H1 (cell line): Measurements from ENCODE around the gene LMAN1L. TPM values are rescaled to one million over a fixed set of nuclear protein-coding genes. Genes with fewer than 3 reads are reported as not detected.

Experiments
- CTCF ChIA-PET: fragments of 300-600 bp; sonication (Branson Sonifier 250); formaldehyde crosslinking; loops from one replicate; lab custom pipeline; 2021; ENCODE audit not compliant: partially characterized antibody; lab: Charles Lee
- POLR2A ChIA-PET: fragments of 300-600 bp; sonication (Branson Sonifier 250); formaldehyde crosslinking; loops from one replicate; lab custom pipeline; 2021; ENCODE audit warnings: inconsistent platforms; ENCODE audit not compliant: partially characterized antibody; lab: Charles Lee
- DNase-seq, 2 experiments: peaks; one replicate each; pipeline versions ENCODE4 v3.0.0 to v3.0.0-alpha.2; 2010 to 2022; ENCODE audit warnings: low spot score in 2 of 2, low read depth in 1 of 2, mixed read lengths in 1 of 2
- FAIRE-seq: peaks from 2 replicates; lab custom pipeline; 2011; peaks lifted over from hg19 to GRCh38; lab: Jason Lieb, UNC
- H2AFZ ChIP-seq: 2 replicates; pipeline ENCODE4 v1.8.1; 2012; ENCODE audit warnings: low read length, inconsistent platforms
- H2AK5ac ChIP-seq: 2 replicates; pipeline ENCODE4 v1.6.1; 2013; ENCODE audit warnings: low read depth, low read length
- H2BK120ac ChIP-seq: replicated peaks from 2 replicates; pipeline ENCODE3; 2013; ENCODE audit warnings: low read depth, low read length, inconsistent platforms
- H2BK12ac ChIP-seq: 2 replicates; pipeline ENCODE4 v1.6.1; 2013; ENCODE audit warnings: low read depth, low read length
- H2BK15ac ChIP-seq: 2 replicates; pipeline ENCODE4 v1.6.1; 2013; ENCODE audit warnings: low read length
- H2BK20ac ChIP-seq: 2 replicates; pipeline ENCODE4 v1.6.1; 2013; ENCODE audit warnings: low read length
- H2BK5ac ChIP-seq: 2 replicates; pipeline ENCODE4 v1.6.1; 2013; ENCODE audit warnings: low read depth, low read length
- H3K14ac ChIP-seq: 2 replicates; pipeline ENCODE4 v1.6.1; 2013; ENCODE audit warnings: inconsistent platforms; ENCODE audit not compliant: insufficient read length
- H3K18ac ChIP-seq: 2 replicates; pipeline ENCODE4 v1.6.1; 2013; ENCODE audit warnings: low read length; ENCODE audit errors: extremely low read depth
- H3K23ac ChIP-seq: 2 replicates; pipeline ENCODE4 v1.6.1; 2013; ENCODE audit warnings: inconsistent platforms; ENCODE audit not compliant: insufficient read length
- H3K23me2 ChIP-seq: 2 replicates; pipeline ENCODE4 v1.6.1; 2013; ENCODE audit warnings: low read depth, low read length
- H3K27ac ChIP-seq: 2 replicates; pipeline ENCODE4 v1.6.1; 2011; ENCODE audit warnings: low read depth, low read length, inconsistent platforms
- H3K27me3 ChIP-seq, 4 experiments: replicated peaks in 1 of 4; 1 replicate in 1 of 4; 2 replicates in 3 of 4; pipeline versions ENCODE4 v1.6.1 to v1.8.1; 2011 to 2013; ENCODE audit warnings: low read length in 3 of 4, mild to moderate bottlenecking in 3 of 4, inconsistent platforms in 2 of 4, mixed read lengths in 2 of 4, moderate library complexity in 1 of 4; ENCODE audit not compliant: control insufficient read depth in 3 of 4, insufficient read depth in 3 of 4; ENCODE audit errors: extremely low read depth in 1 of 4
- H3K36me3 ChIP-seq, 4 experiments: 2 replicates each; pipeline versions ENCODE4 v1.6.1 to v1.8.1; 2011 to 2013; ENCODE audit warnings: mild to moderate bottlenecking in 4 of 4, low read length in 3 of 4, moderate library complexity in 2 of 4, control low read depth in 1 of 4, inconsistent platforms in 1 of 4; ENCODE audit not compliant: insufficient read depth in 4 of 4, control insufficient read depth in 2 of 4
- H3K4ac ChIP-seq: replicated peaks from 2 replicates; pipeline ENCODE3; 2013; ENCODE audit warnings: low read length, low read depth, mixed read lengths, inconsistent platforms; ENCODE audit not compliant: insufficient read length
- H3K4me1 ChIP-seq, 4 experiments: replicated peaks in 1 of 4; 1 replicate in 1 of 4; 2 replicates in 3 of 4; pipeline versions ENCODE4 v1.6.1 to v1.8.1; 2011 to 2013; ENCODE audit warnings: low read length in 3 of 4, inconsistent platforms in 2 of 4, mixed read lengths in 1 of 4; ENCODE audit not compliant: insufficient read depth in 4 of 4, control insufficient read depth in 3 of 4
- H3K4me2 ChIP-seq, 2 experiments: 2 replicates each; pipeline versions ENCODE4 v1.6.1 to v1.8.1; 2011 to 2013; ENCODE audit warnings: low read depth in 2 of 2, low read length in 2 of 2, control low read depth in 1 of 2, inconsistent platforms in 1 of 2, mild to moderate bottlenecking in 1 of 2; ENCODE audit not compliant: insufficient read depth in 1 of 2
- H3K4me3 ChIP-seq, 4 experiments: fragments of 200-600, 300-600 bp in 1 of 4; sonication (generic), shearing (Covaris generic), sonication (Bioruptor Twin) in 1 of 4; 2 replicates each; pipeline versions ENCODE4 v1.5.1 to v1.8.1; 2011 to 2016; ENCODE audit warnings: low read length in 4 of 4, low read depth in 3 of 4, control low read depth in 2 of 4, inconsistent platforms in 2 of 4, mild to moderate bottlenecking in 2 of 4, mixed read lengths in 1 of 4, moderate library complexity in 1 of 4; ENCODE audit not compliant: insufficient read depth in 2 of 4; ENCODE audit errors: extremely low read depth in 1 of 4
- H3K56ac ChIP-seq: replicated peaks from 2 replicates; pipeline ENCODE3; 2013; ENCODE audit warnings: low read depth, mild to moderate bottlenecking, mixed read lengths, low read length, inconsistent platforms; ENCODE audit not compliant: insufficient read length
- H3K79me1 ChIP-seq: 2 replicates; pipeline ENCODE4 v1.6.1; 2013; ENCODE audit warnings: low read depth, low read length, control low read depth
- H3K79me2 ChIP-seq, 2 experiments: 2 replicates each; pipeline versions ENCODE4 v1.6.1 to v1.8.1; 2012 to 2013; ENCODE audit warnings: low read length in 2 of 2, mild to moderate bottlenecking in 2 of 2, inconsistent platforms in 1 of 2; ENCODE audit not compliant: insufficient read depth in 2 of 2, control insufficient read depth in 1 of 2
- H3K9ac ChIP-seq, 4 experiments: replicated peaks in 1 of 4; 1 replicate in 1 of 4; 2 replicates in 3 of 4; pipeline versions ENCODE4 v1.6.1 to v1.8.1; 2011 to 2013; ENCODE audit warnings: low read depth in 3 of 4, low read length in 3 of 4, control low read depth in 2 of 4, mild to moderate bottlenecking in 2 of 4, moderate library complexity in 2 of 4, inconsistent platforms in 1 of 4; ENCODE audit errors: extremely low read depth in 1 of 4
- H3K9me3 ChIP-seq, 2 experiments: 2 replicates each; pipeline versions ENCODE4 v1.6.1 to v1.8.1; 2012 to 2013; ENCODE audit warnings: mild to moderate bottlenecking in 2 of 2, moderate library complexity in 2 of 2, control low read depth in 1 of 2, inconsistent platforms in 1 of 2, low read depth in 1 of 2, low read length in 1 of 2, mixed read lengths in 1 of 2; ENCODE audit not compliant: insufficient read depth in 2 of 2
- H4K20me1 ChIP-seq, 2 experiments: replicated peaks in 1 of 2; 2 replicates each; pipeline versions ENCODE3 to v1.8.1; 2011 to 2013; ENCODE audit warnings: inconsistent platforms in 2 of 2, low read length in 2 of 2, mild to moderate bottlenecking in 1 of 2; ENCODE audit not compliant: insufficient read depth in 2 of 2, control insufficient read depth in 1 of 2
- H4K5ac ChIP-seq: 2 replicates; pipeline ENCODE4 v1.6.1; 2013; ENCODE audit warnings: low read length, low read depth, mixed read lengths, inconsistent platforms; ENCODE audit not compliant: insufficient read length
- H4K8ac ChIP-seq: 2 replicates; pipeline ENCODE4 v1.8.0; 2013; ENCODE audit warnings: mild to moderate bottlenecking, moderate library complexity, low read length, inconsistent platforms; ENCODE audit not compliant: insufficient read depth; ENCODE audit errors: extremely low read depth
- H4K91ac ChIP-seq: replicated peaks from 2 replicates; pipeline ENCODE3; 2013; ENCODE audit warnings: low read length, mixed read lengths, inconsistent platforms; ENCODE audit not compliant: insufficient read length
- BCL11A ChIP-seq, 2 experiments: IDR thresholded peaks; one replicate each; pipeline ENCODE4 v1.6.1; 2011; ENCODE audit warnings: low read depth in 2 of 2, low read length in 2 of 2, mild to moderate bottlenecking in 2 of 2
- CHD2 ChIP-seq: IDR thresholded peaks from 2 replicates; pipeline ENCODE4 v1.6.1; 2012; ENCODE audit warnings: low read length, improper control_type of control experiment
- CTCF ChIP-seq, 3 experiments: IDR thresholded peaks; 1 replicate in 2 of 3; 2 replicates in 1 of 3; pipeline versions ENCODE4 v1.5.1 to v1.6.1; 2011; ENCODE audit warnings: low read length in 3 of 3, mild to moderate bottlenecking in 3 of 3, inconsistent platforms in 2 of 3, low read depth in 1 of 3, moderate library complexity in 1 of 3; ENCODE audit not compliant: insufficient read depth in 1 of 3; ENCODE audit errors: control extremely low read depth in 1 of 3
- E2F6 ChIP-seq: IDR thresholded peaks from 2 replicates; pipeline ENCODE4 v1.6.1; 2012; ENCODE audit warnings: inconsistent platforms
- EZH2 ChIP-seq: fragments of 200-600 bp; sonication (generic); IDR thresholded peaks from 2 replicates; pipeline ENCODE4 v1.7.1; 2012; ENCODE audit warnings: low read depth, mild to moderate bottlenecking, moderate library complexity, low read length, inconsistent platforms; ENCODE audit not compliant: severe bottlenecking
- POU5F1 ChIP-seq: IDR thresholded peaks from 2 replicates; pipeline ENCODE4 v1.6.1; 2011; ENCODE audit warnings: low read depth, mild to moderate bottlenecking, low read length, moderate library complexity
- SIX5 ChIP-seq: IDR thresholded peaks from 2 replicates; pipeline ENCODE4 v1.6.1; 2011; ENCODE audit warnings: mild to moderate bottlenecking, low read depth, low read length
- SP4 ChIP-seq: IDR thresholded peaks from 2 replicates; pipeline ENCODE4 v1.6.1; 2012; ENCODE audit warnings: low read length, inconsistent platforms
- SUZ12 ChIP-seq: fragments of 200-600 bp; sonication (generic); IDR thresholded peaks from 2 replicates; pipeline ENCODE4 v1.6.1; 2012; ENCODE audit warnings: mild to moderate bottlenecking, inconsistent platforms, low read length, moderate library complexity, mixed read lengths
- TEAD4 ChIP-seq: IDR thresholded peaks from 2 replicates; pipeline ENCODE4 v1.6.1; 2012; ENCODE audit warnings: low read depth, low read length, inconsistent platforms, mixed read lengths
- WGBS, 2 experiments: shearing (Covaris generic) in 1 of 2; methylation state at CpG; one replicate each; pipeline versions ENCODE4 v1.1.6 to v1.1.7; 2013 to 2015; ENCODE audit warnings: low lambda C conversion rate in 2 of 2, mixed read lengths in 2 of 2, inconsistent platforms in 1 of 2, low coverage in 1 of 2, missing lambda C conversion rate in 1 of 2; ENCODE audit not compliant: insufficient replicate concordance in 2 of 2, insufficient coverage in 1 of 2, insufficient read length in 1 of 2; ENCODE audit errors: extremely low coverage in 1 of 2, missing lambda C conversion rate in 1 of 2; 5-methylcytosine and 5-hydroxymethylcytosine counted together
- polyA plus RNA-seq, 7 experiments: library from polyadenylated mRNA; depleted of rRNA in 3 of 7; stranded (reverse) in 5 of 7; unstranded in 2 of 7; fragments of >200 nt in 5 of 7; fragments of 200-250 nt in 2 of 7; gene quantifications; 1 replicate in 5 of 7; 2 replicates in 1 of 7; 4 replicates in 1 of 7; pipeline versions ENCODE4 v1.2.1 to v1.2.3, GENCODE V29; 2011 to 2013; ENCODE audit warnings: missing spikeins in 2 of 7, mixed read lengths in 2 of 7
- total RNA-seq: library from RNA; stranded (reverse); fragmentation: NEBNext Ultra II Directional; extraction: Animal tissue kit (Norgen Biotek cat#: 25700); gene quantifications from 2 replicates; pipeline ENCODE4 v1.2.1, GENCODE V29; 2021

LMAN1L gene
- total and polyA plus RNA-seq, 2 of the 8 experiments (the other 6 are each of a cell fraction or from before 2014, with no cell fraction given): not detected

DNA sequence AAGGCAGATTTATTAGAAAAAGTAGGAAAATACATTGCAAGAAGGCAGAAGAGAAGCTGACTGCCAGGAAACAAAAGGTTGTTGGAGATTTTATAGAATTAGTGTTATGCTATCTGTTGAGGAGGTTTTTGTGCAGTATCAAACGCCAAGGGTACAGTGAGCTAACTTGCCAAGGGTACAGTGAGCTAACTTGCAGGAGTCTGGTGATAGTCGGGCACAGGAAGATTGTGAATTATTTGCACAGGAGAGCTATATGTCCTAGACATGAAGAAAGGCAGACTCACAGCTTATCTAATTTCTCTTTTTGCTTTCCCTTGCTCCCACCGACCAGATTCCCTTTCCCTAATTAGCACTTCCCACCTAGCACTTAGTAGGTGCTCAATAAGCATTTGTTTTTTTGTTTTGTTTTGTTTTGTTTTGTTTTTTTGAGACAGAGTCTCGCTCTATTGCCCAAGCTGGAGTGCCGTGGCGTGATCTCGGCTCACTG is 33.4 kb upstream of the LMAN1L start:
- CTCF ChIA-PET: interaction anchor here (0.9 to 53.7 kb wide), 8 partner anchors 9 to 172 kb away, joined by 3 to 1439 read pairs (median 8); partner anchors contain the start of gene CLK3
- TF ChIP-seq SIX5 (no peak), BCL11A (IDR thresholded peaks at IDR 0.05; ENCODE audit: low read depth in 2 of 2, low read length in 2 of 2) (no peak), E2F6 (no peak), SUZ12 (no peak), POU5F1 (no peak), TEAD4 (no peak), CHD2 (no peak), CTCF (IDR thresholded peaks at IDR 0.05; ENCODE audit: control extremely low read depth in 1 of 3, insufficient read depth in 1 of 3, low read depth in 1 of 3, low read length in 3 of 3) (no peak), SP4 (no peak), EZH2 (no peak)

More for the DNA sequence above, 33.4 kb upstream of the LMAN1L start:
- H2BK12ac ChIP-seq: no peak overlapping the region
- H3K9me3 ChIP-seq: no peaks in the 10 kb centered on the region
- H3K4me2 ChIP-seq: no peak overlapping the region
- POLR2A ChIA-PET: interaction anchor here (1.0 to 1.8 kb wide), 2 partner anchors 11 to 19 kb away, joined by 3 to 7 read pairs; no protein-coding TSS in a partner anchor
- H3K4ac ChIP-seq: no peak overlapping the region
- H4K5ac ChIP-seq: no peak overlapping the region
- H3K18ac ChIP-seq: no peak overlapping the region
- peaks cover 6% of the 10 kb centered on the region; the same call in 1 of the 2 replicates for H3K79me1 ChIP-seq
- no peak overlapping the region for H3K27ac ChIP-seq
- H3K4me3 ChIP-seq: no peak overlapping the region
- no peak overlapping the region for H2AFZ ChIP-seq
- WGBS, 2 experiments: 73% methylated on average over 4 of the region's 7 CpGs; no CpG with 5 or more reads in 1 of the 2 experiments
- H4K20me1 ChIP-seq: peaks cover 0 to 6% of the 10 kb centered on the region in 2 experiments
- FAIRE-seq: no peak
- no peak overlapping the region for H4K91ac ChIP-seq
- no peak overlapping the region for H3K56ac ChIP-seq
- H3K4me1 ChIP-seq: peaks cover 4 to 25% (median 20%) of the 10 kb centered on the region in 4 experiments
- no peak overlapping the region for H4K8ac ChIP-seq
- H2BK5ac ChIP-seq: no peak overlapping the region
- H3K14ac ChIP-seq: no peak overlapping the region
- no peak for DNase-seq
- no peak overlapping the region for H2BK20ac ChIP-seq
- H2AK5ac ChIP-seq: no peak overlapping the region
- no peaks in the 10 kb centered on the region for H3K36me3 ChIP-seq
- no peak overlapping the region for H2BK120ac ChIP-seq
- no peak overlapping the region for H2BK15ac ChIP-seq
- H3K79me2 ChIP-seq: peaks cover 0 to 6% of the 10 kb centered on the region in 2 experiments; a peak in 1 of 4 replicates
- H3K9ac ChIP-seq: no peak overlapping the region
- peaks cover 0 to 15% (median 11%) of the 10 kb centered on the region in 4 experiments; a peak in 6 of 7 replicates for H3K27me3 ChIP-seq
- H3K23ac ChIP-seq: no peak overlapping the region
- peaks cover 9% of the 10 kb centered on the region for H3K23me2 ChIP-seq
